ENCODE data around the gene FEM1C. TPM values are rescaled to one million over a fixed set of nuclear protein-coding genes. Genes with fewer than 3 reads are reported as not detected.

The FEM1C gene, protein sequence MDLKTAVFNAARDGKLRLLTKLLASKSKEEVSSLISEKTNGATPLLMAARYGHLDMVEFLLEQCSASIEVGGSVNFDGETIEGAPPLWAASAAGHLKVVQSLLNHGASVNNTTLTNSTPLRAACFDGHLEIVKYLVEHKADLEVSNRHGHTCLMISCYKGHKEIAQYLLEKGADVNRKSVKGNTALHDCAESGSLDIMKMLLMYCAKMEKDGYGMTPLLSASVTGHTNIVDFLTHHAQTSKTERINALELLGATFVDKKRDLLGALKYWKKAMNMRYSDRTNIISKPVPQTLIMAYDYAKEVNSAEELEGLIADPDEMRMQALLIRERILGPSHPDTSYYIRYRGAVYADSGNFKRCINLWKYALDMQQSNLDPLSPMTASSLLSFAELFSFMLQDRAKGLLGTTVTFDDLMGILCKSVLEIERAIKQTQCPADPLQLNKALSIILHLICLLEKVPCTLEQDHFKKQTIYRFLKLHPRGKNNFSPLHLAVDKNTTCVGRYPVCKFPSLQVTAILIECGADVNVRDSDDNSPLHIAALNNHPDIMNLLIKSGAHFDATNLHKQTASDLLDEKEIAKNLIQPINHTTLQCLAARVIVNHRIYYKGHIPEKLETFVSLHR
- polyA plus RNA-seq (2013, experiment 1 of 2), result 6.6 TPM
- 6.5 TPM for polyA plus RNA-seq (2013, experiment 2 of 2)

DNA sequence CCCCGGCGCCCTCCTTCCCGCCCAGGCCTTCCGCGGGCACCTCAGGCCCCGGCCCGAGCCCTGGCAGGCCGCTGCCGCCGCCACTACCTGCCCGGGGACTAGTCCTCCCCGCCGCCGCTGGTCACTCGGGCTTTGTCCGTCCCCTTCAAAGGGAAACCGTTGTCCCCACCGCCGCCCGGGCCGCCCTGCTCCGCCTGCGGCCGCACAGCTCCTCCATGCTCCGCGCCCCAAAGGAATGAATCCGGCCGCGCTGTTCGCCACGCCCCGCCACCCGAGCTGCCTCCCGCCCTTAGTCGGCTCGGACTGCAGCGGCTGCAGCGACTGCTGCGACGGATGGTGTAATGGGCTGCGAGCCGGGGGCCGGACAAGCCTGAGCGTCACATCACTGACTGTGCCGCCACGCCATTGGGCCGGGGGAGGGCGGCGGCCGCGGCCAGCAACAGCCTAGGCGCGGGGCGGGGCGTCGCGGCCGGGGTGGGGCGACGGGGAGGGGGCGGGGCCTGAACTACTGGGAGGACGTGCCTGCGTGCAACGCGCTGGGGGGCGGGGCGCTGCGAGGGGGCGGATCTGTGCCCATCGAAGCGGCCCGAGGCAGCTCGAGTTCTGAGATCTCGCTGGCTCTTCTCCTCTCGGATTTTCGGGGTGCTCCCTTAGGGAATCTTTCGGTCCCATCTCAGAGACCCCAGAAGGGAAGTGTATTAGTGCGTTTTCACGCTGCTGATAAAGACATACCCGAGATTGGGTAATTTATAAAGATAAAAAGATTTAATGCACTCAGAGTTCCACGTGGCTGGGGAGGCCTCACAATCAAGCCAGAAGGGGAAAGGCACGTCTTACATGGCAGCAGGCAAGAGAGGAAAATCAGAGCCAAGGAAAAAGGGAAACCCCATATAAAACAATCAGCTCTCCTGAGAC is at the start of gene FEM1C:
TSS of gene FEM1C (minus strand) at position 340 of the 915 bp plus-strand sequence. CDS start 1,282 bp downstream, outside the sequence.
- Histone ChIP-seq H2AFZ (ENCODE audit: low read depth, low read length) (peak within 1 kb of the TSS; percentile 91), H2BK120ac (ENCODE audit: low read depth, low read length) (peak within 1 kb of the TSS; percentile 92), H3K27me3 (ENCODE audit: control insufficient read depth in 1 of 2, insufficient read depth in 1 of 2, low read length in 2 of 2) (no peaks in the 10 kb centered on the region), H4K8ac (ENCODE audit: low read length) (peak within 1 kb of the TSS; percentile 85), H3K9me3 (ENCODE audit: control insufficient read depth, low read length) (peaks cover 17% of the 10 kb centered on the region), H3K4me3 (ENCODE audit: insufficient read depth in 1 of 2, low read depth in 1 of 2, low read length in 2 of 2) (peak within 1 kb of the TSS; percentile 85 to 94), H4K91ac (ENCODE audit: low read length) (peak within 1 kb of the TSS; percentile 86), H2BK12ac (ENCODE audit: low read length in 2 of 2) (no peak within 1 kb of the TSS), H3K9ac (ENCODE audit: low read length) (peak within 1 kb of the TSS; percentile 93), H3K18ac (ENCODE audit: low read depth in 1 of 2, low read length in 2 of 2) (peak within 1 kb of the TSS; percentile 93 to 98), H2BK15ac (ENCODE audit: low read depth, poor library complexity, severe bottlenecking) (peak within 1 kb of the TSS; percentile 90), H2AK5ac (ENCODE audit: low read length, severe bottlenecking) (peak within 1 kb of the TSS; percentile 42), H3K36me3 (ENCODE audit: control insufficient read depth in 1 of 2, insufficient read depth in 2 of 2, low read depth in 1 of 2, low read length in 2 of 2) (peaks cover 0 to 35% of the 10 kb centered on the region in 2 experiments), H2BK5ac (ENCODE audit: low read depth, low read length, poor library complexity, severe bottlenecking) (peak within 1 kb of the TSS; percentile 97), H3K14ac (ENCODE audit: low read length in 2 of 2) (peak within 1 kb of the TSS in 1 of 2 experiments; percentile 93), H3K4ac (ENCODE audit: low read depth in 1 of 2, low read length in 2 of 2) (peak within 1 kb of the TSS; percentile 87 to 91), H3K79me1 (replicated peaks; ENCODE audit: low read length, poor library complexity, severe bottlenecking) (no peaks in the 10 kb centered on the region), H3K4me2 (ENCODE audit: low read length, poor library complexity, severe bottlenecking) (peak within 1 kb of the TSS; percentile 95), H3K23ac (ENCODE audit: low read length in 2 of 2) (peak within 1 kb of the TSS in 1 of 2 experiments; percentile 23), H3K4me1 (ENCODE audit: control insufficient read depth, insufficient read depth, low read depth, low read length) (no peaks in the 10 kb centered on the region), H3K27ac (ENCODE audit: low read length, poor library complexity, severe bottlenecking) (peak within 1 kb of the TSS; percentile 82)
- 2% methylated on average over 82 of the region's 82 CpGs for WGBS
- DNase-seq, result peak; percentile 98

DNA sequence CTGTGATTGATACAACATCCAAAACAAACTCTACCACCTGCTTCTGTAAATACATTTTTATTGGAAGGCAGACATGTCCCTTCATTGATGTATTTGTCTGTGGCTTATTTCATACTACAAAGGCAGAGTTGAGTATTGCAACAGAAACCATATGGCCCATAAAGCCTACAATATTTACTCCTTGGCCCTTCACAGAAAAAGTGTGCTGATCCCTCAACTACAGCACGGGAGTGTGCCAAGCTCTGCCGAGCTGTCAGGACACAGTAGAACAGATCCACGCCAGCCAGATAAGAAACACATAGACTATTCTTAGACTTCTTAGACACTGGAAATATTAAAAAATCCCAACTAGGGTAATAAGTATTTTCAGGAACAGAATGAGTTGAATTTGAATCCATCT is 44.5 kb upstream of the FEM1C start:
- 75% methylated on average over 2 of the region's 3 CpGs for WGBS
- Histone ChIP-seq H3K4me1 (ENCODE audit: control insufficient read depth, insufficient read depth, low read depth, low read length) (no peaks in the 10 kb centered on the region), H2BK5ac (ENCODE audit: low read depth, low read length, poor library complexity, severe bottlenecking) (no peak overlapping the region), H3K23ac (ENCODE audit: low read length in 2 of 2) (no peak overlapping the region), H2AK5ac (ENCODE audit: low read length, severe bottlenecking) (no peak overlapping the region), H3K4me3 (ENCODE audit: insufficient read depth in 1 of 2, low read depth in 1 of 2, low read length in 2 of 2) (no peak overlapping the region), H4K8ac (ENCODE audit: low read length) (no peak overlapping the region), H3K18ac (ENCODE audit: low read depth in 1 of 2, low read length in 2 of 2) (no peak overlapping the region), H3K4ac (ENCODE audit: low read depth in 1 of 2, low read length in 2 of 2) (no peak overlapping the region), H2BK12ac (ENCODE audit: low read length in 2 of 2) (no peak overlapping the region), H4K91ac (ENCODE audit: low read length) (no peak overlapping the region), H3K27ac (ENCODE audit: low read length, poor library complexity, severe bottlenecking) (no peak overlapping the region), H2BK15ac (ENCODE audit: low read depth, poor library complexity, severe bottlenecking) (no peak overlapping the region), H3K79me1 (replicated peaks; ENCODE audit: low read length, poor library complexity, severe bottlenecking) (peaks cover 7% of the 10 kb centered on the region), H2BK120ac (ENCODE audit: low read depth, low read length) (no peak overlapping the region), H2AFZ (ENCODE audit: low read depth, low read length) (no peak overlapping the region), H3K14ac (ENCODE audit: low read length in 2 of 2) (no peak overlapping the region), H3K9ac (ENCODE audit: low read length) (no peak overlapping the region), H3K36me3 (ENCODE audit: control insufficient read depth in 1 of 2, insufficient read depth in 2 of 2, low read depth in 1 of 2, low read length in 2 of 2) (no peaks in the 10 kb centered on the region), H3K4me2 (ENCODE audit: low read length, poor library complexity, severe bottlenecking) (no peak overlapping the region), H3K27me3 (ENCODE audit: control insufficient read depth in 1 of 2, insufficient read depth in 1 of 2, low read length in 2 of 2) (no peaks in the 10 kb centered on the region), H3K9me3 (ENCODE audit: control insufficient read depth, low read length) (no peaks in the 10 kb centered on the region)
- DNase-seq, result no peak

DNA sequence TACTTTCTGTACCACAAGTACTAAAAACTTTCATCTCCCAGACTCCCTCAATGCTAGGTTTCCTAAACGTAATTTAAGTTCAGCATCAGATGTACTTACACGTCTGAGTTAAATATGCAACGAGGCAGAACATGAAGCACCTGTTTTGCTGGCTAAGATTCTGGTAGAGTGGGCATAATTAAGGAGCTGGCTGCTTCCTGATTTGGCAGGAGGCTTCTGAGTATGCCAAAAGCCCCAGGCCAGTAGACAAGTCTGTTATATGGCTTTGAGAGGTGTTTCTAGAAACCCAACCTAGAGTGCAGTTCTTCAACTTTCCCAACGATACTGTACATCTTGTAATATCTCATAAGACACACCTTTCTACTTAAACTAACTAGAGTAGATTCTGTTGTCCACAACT is 44.1 kb upstream of the FEM1C start:
- H4K91ac ChIP-seq (ENCODE audit: low read length), result no peak overlapping the region
- no peaks in the 10 kb centered on the region for H3K27me3 ChIP-seq (ENCODE audit: control insufficient read depth in 1 of 2, insufficient read depth in 1 of 2, low read length in 2 of 2)
- H3K4me1 ChIP-seq (ENCODE audit: control insufficient read depth, insufficient read depth, low read depth, low read length), result no peaks in the 10 kb centered on the region
- no peaks in the 10 kb centered on the region for H3K9me3 ChIP-seq (ENCODE audit: control insufficient read depth, low read length)
- H3K14ac ChIP-seq (ENCODE audit: low read length in 2 of 2), result no peak overlapping the region
- H3K27ac ChIP-seq (ENCODE audit: low read length, poor library complexity, severe bottlenecking), result no peak overlapping the region
- no peak overlapping the region for H3K23ac ChIP-seq (ENCODE audit: low read length in 2 of 2)
- no peak for DNase-seq
- no peak overlapping the region for H3K18ac ChIP-seq (ENCODE audit: low read depth in 1 of 2, low read length in 2 of 2)
- no peak overlapping the region for H3K4me2 ChIP-seq (ENCODE audit: low read length, poor library complexity, severe bottlenecking)
- H3K9ac ChIP-seq (ENCODE audit: low read length), result no peak overlapping the region
- no peak overlapping the region for H2AFZ ChIP-seq (ENCODE audit: low read depth, low read length)
- no peak overlapping the region for H2BK15ac ChIP-seq (ENCODE audit: low read depth, poor library complexity, severe bottlenecking)
- WGBS, result 93% methylated on average over 4 of the region's 4 CpGs
- H2BK120ac ChIP-seq (ENCODE audit: low read depth, low read length), result no peak overlapping the region
- H3K79me1 ChIP-seq (replicated peaks; ENCODE audit: low read length, poor library complexity, severe bottlenecking), result peaks cover 7% of the 10 kb centered on the region
- H2BK5ac ChIP-seq (ENCODE audit: low read depth, low read length, poor library complexity, severe bottlenecking), result no peak overlapping the region
- H3K4me3 ChIP-seq (ENCODE audit: insufficient read depth in 1 of 2, low read depth in 1 of 2, low read length in 2 of 2), result no peak overlapping the region
- H3K36me3 ChIP-seq (ENCODE audit: control insufficient read depth in 1 of 2, insufficient read depth in 2 of 2, low read depth in 1 of 2, low read length in 2 of 2), result no peaks in the 10 kb centered on the region
- no peak overlapping the region for H2BK12ac ChIP-seq (ENCODE audit: low read length in 2 of 2)
- H3K4ac ChIP-seq (ENCODE audit: low read depth in 1 of 2, low read length in 2 of 2), result no peak overlapping the region
- no peak overlapping the region for H2AK5ac ChIP-seq (ENCODE audit: low read length, severe bottlenecking)
- no peak overlapping the region for H4K8ac ChIP-seq (ENCODE audit: low read length)

Measured in mesenchymal stem cell (in vitro differentiated cells and primary cell).